ENCODE measurements around the gene PABPN1.
A peak's percentile ranks its signal among the peaks of the same experiment; 100 is the strongest.

PABPN1 gene

DNA sequence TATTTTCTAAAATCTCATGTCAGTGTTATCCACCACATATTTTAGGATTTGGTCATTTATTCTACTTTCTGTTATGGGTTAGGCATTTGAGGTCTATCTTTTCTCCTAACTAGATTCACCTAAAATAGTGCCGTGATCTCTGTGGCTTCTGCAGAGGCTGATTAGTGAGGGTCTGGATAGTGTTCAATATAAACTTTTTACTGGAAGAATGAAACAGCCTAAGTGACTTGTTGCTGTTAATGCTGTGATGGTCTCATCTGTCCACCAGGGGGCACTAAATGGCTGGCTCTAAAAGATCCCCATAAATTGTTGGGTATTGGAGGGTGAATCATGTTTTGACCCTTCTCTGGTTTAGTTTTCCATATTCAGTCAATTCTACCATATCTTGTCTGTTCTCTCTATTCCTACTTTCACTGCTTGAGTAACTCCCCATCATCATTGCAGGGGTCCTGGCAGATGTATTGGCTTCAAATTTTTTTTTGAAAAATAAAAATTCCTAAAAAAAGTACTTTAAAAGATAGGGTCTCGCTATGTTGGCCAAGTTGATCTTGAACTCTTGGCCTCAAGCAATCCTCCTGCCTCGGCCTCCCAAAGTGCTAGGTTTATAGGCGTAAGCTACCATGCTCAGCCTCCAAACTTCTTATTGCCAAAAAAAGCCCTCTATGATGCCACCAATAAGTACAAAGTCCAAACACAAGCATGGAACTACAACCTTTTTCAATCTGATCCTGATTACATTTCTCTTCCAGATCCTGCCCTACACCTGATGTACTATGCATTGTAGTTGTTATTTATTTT, 6.9 kb downstream of the PABPN1 start:
- DNase-seq, result peak; percentile 75

DNA sequence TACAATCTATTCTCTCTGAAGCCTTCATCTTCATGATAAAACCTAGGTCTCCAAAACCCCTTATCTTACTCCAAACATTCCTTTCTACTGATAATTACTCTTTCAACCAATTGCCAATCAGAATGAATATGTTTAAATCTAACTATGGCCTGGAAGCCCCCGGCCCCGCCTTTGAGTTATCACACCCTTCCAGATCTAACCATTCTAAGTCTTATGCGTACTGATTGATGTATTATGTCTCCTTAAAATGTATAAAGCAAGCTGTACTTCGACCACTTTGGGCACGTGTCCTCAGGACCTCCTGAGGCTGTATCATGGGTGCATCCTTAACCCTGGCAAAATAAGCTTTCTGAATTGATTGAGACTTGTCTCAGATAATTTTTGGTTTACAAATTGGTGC, 14.4 kb downstream of the PABPN1 start:
- no peak for DNase-seq

DNA sequence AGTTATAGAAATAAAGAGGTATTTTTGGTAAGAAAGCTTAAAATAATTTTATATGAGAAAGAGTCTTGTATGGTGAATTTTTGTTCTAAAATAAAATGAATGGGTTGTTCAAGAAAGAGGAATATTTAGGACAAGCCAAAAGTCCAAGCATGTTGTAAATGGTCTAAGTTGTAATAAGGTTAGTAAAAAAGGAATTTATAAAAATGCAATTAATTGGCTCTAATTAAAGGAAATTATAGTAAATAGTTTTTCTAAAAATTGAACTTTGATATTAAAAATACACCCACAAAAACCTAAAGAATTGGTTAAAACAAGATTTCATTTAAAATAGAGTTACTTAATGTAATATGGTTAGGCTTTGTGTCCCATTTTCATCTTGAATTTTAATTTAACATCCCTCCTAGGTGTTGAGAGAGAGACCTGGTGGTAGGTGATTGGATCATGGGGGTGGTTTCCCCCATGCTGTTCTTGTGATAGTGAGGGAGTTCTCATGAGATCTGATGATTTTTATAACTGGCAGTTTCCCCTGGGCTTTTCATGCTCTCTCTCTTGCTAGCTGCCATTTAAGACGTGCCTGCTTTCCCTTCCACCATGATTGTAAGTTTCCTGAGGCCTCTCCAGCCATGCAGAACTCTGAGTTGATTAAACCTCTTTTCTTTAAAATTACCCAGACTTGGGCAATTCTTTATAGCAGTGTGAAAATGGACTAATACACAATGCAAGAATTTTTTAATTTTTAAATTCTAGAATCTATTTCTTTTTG, 18.4 kb downstream of the PABPN1 start:
- no peak for DNase-seq

DNA sequence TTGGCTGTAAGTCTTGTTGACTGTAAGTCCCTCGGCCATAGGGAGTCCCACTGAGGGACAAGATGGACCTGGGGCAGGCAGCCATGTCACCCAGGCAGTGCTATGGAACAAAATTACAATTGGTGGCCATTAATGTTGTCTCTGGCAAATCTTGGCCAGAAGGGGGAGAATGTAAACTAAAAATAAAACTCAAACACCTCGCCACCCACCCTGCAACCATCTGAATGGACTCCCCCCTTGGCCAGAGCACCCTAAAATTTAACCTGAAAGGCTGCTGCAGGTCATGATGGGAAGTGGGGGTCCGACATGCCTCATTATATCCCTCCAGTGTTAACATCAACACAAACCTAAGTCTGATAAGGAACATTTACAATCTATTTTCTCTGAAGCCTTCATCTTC, 23.2 kb downstream of the PABPN1 start:
- no peak for DNase-seq

DNA sequence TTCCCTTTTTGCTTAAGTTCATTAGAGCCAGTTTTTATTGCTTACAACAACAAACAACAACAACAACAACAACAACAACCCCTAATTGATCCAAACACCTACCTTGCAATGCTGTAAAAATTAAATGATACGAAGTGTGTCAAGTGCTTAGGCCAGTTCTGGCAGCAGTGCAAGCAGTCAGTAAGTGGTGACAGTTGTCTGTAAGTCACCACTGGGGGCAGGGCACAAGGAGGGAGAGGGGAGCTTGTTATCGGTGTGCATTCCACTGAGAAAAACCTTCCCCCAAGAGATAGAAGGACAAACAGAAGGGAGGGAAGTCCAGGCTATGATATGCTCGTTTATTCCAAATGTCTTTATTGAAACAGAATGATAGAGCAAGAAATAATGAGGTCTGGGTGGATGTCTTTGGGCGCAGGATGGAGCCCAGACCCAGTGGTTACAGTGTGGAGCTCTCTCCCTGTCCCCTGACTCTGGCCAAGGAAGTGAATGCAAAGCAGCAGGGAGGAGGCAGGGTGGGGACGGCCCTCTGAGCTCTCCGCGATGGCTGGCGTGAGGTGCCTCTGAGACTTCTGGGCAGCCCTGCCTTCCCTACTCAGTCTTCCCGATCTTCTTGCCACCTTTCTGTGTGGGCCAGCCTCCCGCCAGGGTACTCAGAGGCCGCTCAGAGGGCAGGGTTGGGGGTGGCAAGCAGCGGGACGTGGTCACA, 24.9 kb downstream of the PABPN1 start:
- no peak for DNase-seq

DNA sequence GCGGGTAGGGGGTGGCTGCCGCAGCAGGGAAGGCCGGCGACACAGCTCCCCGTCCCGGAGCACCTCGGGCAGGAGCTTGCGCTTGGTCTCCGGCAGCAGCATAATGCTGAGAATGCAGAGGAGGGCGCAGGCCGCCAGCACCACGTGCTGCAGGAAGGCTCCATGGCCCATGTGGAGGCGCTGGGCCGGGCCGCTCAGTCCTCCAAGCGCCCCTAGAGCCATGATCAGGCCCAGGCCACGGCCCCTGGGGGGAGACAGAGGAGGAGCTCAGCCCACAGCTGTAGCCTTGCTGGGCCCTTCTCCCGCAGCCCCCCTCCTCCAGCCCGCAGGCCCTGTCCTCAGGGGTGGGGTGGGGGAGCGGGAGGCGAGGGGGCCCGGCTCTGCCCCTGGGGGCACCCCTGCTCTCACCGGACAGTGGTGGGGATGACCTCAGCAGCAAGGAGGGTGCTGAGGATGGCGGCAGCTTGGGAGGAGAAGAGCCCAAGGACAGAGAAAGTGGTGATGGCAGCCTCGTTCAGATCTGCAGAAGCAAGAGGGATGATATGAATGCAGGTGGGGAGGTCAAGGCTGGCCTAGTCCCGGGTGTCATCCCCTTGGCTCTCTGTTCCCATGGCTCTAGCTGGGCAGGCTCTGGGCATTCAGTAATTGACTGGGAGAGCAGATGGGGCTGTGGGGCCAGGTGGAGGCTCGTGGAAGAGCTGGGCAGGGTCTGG, 25.6 kb downstream of the PABPN1 start:
- DNase-seq, result no peak

DNA sequence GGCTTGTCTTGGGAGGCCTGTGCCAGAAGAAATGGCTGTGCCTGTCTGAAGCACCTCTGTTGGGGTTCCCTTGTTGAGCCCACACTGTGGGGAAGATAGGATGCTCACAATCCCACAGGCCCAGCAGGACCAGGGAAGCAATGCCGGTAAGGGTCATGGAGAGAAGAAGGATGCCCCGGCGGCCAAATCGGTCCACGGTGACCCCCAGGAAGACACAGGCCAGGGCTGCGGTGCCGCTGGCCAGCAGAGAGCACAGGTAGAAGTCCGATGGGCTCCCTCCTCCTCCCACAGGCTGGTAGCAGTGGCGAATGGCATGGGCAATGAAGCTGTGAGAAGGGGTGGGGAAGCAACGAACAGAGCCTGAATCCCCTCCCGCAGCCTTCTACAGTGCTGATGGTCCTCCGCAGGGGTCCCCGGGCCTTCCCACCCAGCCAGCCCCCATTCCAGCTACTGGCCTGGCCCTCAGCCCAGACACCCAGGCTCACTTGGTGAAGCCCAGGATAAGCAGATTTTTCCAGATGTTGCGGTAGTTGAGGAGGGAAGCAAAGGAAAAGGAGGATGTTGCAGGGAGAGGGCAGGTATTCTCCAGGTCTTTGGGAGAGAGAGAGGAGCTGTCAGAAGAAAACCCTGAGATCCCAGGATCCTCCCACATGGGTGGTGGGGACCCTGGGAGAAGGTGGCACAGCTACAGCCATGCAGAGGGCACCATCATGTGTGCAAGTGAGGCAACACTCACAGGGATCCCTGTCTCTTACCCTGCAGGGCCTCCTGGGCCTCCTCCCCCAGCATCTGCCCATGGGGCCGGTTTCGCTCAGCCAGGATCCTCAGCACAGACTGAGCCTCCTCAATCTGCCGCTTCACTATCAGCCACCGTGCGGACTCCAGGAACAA, 26.4 kb downstream of the PABPN1 start:
- DNase-seq, result no peak

DNA sequence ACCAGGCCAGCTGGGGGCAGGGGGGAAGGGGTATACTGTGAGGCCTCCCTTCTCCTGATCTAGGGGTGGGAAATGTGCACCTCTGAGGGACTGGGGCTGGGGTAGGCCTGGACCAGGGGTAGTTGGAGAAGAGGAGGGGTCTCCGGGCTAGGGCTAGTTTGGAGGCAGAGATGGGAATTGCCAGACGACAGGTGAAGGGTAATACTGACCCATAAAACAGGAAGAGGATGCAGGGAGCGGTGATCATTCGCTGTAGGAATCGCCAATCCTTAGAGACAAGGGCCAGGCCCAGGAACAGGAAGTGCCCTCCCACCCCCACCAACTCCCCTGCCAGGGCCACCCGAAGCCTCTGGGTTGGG, 27.0 kb downstream of the PABPN1 start:
- no peak for DNase-seq

DNA sequence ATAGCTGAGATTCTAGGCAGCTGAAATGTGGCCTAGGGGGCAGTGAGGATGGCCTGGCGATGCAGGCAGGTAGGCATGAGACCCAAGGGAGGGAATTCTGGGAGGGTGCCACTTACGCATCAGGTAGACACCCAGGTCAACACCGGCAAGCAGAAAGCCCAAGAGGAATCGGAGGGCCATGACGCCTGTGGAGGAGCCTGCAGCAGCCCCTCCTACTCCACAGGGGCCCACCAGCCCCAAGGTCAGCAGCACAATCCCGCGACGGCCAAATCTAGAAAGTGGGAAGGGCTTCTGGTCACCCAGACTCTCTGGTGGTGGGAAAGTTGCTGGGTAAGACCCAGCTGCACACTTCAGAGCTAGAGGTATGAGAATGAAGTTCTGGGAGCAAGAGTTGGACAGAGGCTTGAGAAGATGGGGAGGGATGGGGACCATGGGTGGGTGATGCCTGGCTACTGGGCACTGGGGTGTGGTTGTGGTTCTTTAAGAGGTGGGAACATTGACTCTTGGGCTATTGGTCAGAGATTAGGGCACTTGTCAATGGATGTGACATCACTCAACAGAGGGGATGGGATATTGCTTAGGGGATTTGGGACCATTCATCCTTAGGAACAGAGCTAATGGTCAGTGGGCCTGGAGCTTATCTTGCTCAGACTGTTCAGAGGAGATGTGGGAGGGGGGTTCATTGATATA, 28.0 kb downstream of the PABPN1 start:
- DNase-seq, result no peak

DNA sequence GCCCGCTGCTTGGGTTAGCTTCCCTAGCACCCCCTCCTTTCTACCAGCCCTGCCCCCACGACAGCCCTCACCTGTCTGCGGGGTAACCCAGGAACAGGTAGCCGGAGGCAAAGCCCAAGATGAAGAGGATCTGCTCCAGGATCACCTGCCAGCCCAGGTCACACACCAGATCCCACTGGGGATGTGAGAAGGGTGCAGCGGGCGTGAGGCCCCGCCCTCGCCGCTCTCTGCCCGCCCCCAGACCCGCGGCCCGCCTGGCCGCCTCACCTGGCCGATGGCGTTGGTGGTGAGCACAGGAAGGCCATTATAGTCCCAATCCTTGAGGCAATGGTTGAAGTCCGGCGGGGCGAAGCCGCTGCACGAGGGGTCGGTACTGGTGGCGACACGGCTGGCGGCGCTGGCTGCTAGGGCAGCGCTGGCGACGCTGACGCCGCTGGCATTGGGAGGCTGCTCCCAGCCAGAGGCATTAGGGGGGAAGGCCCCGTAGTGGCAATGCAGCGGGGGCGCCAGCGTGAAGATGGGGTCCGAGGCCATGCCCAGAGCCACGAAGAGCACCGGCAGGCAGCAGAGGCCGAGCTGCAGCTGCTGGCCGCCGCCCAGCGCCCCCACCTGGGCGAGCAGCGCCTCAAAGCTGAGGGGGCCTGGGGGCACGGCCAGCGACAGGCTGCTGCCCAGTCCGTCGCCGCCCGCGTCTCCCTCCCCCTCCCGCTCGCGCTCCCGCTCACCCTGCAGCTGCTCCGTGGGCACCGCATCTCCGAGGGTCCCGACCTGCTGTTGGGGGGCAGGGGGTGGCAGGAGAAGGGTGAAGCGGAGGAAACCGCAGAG, 30.6 kb downstream of the PABPN1 start:
- peak; percentile 23 for DNase-seq

DNA sequence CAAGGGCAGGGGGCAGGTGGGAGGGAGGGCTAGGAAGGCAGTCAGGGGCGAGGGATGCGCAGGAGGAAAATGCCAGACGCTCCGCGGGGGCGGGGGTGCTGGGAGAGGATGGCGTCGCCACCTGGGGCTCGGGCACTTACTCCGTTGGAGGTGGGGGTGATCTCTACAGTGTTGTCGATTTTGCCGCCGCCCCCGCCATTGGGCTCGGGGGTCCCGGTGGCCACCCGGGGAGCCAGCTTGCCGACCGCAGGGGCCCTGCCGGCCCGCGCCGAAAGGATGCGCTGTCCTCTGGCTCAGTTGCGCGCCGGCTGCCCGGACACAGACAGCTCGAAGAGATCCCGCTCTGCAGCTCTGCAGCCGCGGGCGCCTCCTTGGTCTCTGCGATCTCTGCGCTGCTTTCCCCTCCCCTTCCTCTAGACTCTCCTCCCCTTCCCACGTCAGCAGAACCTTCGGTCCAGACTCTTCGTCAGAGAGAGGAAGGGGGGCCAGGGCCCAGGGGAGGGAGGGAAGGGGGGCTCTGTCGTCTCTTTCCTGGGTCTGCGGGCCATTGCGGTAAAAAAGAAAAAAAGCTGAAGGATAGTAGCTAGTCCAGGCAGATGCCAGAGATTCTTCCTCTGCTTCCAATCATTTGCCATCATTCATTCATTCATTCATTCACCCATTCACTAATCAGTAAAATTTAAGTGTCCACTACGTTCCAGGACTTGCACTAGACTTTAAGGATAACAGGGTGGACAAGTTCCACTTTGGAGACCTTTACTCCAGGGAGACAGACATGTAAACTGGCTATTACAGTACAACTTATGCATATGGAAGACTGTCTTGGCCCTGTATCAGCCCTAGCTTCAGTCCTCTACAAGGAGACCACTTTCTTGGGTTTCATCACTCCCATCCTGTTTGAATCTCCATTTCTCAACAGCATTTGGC, 31.5 kb downstream of the PABPN1 start, which contains the start of gene SLC22A17:
Gene SLC22A17, minus strand, starts transcription at position 382 of the 927 bp plus-strand sequence.
- peak; percentile 74 for DNase-seq

DNA sequence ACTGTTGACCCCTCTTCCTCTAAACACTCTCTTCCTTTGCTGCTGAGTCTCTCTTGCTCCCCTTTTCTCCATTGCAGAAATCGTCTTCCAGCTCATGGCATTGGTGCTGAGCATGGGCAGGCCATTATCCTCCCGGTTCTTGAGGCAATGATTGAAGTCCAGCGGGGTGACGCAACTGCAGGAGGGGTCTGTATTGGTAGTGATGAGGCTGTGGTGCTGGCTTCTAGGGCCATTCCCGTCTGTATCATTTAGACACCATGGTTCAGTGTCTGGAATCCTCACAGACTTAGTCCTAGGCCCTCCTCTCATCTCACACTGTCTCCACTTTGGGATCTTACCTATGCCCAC, 32.1 kb downstream of the PABPN1 start:
- DNase-seq, result no peak

DNA sequence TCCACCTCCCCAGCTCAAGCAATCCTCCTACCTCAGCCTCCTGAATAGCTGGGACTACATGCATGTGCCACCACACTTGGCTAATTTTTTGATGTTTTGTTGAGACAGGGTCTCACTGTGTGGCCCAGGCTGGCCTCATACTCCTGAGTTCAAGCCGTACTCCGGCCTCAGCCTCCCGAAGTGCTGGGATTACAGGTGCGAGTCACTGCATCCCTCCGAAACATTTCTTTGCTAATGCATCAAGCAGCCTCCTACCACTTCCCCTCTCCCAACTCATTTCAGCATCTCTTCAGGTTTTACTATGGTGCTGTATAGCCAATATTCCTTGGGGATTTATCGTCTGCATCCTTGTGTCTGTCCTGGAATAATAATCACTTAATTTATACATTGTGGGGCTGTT, 33.7 kb downstream of the PABPN1 start:
- DNase-seq, result no peak

DNA sequence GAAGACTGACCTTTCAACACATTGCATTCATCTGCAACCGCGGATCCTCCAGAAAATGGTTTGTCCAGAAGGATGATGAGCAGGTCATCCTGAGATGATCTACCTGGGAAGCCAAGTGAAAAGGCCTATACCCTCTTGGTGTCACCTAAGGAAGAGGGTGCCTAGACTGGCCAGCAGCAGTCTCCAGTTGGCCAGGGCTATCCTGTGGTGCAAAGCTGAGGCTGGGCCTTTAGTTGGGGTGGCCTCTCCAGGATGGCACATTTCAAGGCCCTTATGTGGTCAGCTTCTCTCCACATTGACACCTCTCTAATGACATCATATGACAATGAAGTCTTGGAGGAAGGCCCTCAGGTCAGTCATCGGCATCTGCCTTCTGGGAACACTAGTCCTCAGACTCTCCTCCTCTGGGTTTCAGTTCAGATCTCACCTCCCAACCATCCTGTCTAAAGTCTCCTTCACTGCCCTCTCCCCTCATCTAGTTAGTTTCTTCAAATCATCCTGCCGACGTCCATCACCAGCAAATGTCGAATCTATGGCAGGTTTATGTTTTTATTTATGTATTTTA, 34.7 kb downstream of the PABPN1 start:
- DNase-seq, result no peak

DNA sequence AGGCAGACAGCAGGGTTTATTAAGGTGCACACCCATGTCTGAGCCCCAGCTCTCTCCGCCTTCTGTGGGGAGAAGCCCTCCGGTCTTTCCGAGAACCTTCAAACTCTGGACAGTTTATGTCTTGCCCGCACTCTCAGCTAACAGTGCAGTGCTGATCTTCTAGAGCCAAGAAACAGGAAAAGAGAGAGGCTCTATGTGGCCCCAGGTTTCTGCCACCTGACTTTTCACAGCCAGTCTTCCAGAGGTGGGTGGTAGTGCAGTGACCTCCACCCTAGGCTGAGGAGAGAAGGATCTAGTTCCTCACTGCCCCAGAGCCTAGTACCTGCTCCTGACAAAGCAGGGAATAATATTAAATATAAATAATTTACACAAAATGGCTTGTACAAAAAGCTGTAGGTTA, 35.4 kb downstream of the PABPN1 start:
- no peak for DNase-seq

DNA sequence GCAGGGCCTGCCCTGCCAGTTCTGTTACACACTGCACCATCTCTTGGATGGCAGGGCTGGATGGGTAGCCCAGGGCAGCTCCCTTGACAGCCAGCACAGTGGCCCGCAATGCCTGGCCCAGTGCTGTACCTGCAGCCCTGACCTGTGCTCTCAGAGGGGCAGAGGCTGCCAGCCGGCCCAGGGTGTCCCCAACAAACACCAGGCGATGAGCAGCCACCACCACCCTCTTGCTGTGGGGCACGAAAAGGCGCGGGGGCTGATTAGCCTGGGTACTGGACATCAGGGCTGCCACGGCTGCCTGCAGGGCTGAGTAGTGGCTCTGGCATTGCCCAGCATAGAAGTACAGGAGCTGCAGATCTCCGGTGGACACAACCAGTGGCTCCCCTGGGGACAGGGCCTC, 36.0 kb downstream of the PABPN1 start:
- DNase-seq, result no peak

DNA sequence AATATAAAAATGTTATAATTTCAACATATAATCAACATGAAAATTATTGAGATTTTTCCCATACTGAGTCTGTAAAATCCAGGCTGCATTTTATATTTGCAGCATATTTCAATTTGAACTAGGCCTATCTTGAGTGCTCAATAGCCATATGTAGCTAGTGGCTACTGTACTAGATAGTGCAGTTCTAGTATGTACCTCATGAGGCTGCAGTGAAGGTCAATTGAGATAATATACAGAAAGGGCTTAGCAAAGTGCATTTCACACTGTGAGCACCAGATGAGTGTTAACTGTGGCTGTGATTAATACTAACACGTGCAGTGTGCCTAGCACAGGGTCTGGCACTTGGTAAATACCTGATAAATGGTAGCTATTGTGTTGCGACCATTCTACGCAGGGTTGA, 36.8 kb downstream of the PABPN1 start:
- DNase-seq, result no peak

DNA sequence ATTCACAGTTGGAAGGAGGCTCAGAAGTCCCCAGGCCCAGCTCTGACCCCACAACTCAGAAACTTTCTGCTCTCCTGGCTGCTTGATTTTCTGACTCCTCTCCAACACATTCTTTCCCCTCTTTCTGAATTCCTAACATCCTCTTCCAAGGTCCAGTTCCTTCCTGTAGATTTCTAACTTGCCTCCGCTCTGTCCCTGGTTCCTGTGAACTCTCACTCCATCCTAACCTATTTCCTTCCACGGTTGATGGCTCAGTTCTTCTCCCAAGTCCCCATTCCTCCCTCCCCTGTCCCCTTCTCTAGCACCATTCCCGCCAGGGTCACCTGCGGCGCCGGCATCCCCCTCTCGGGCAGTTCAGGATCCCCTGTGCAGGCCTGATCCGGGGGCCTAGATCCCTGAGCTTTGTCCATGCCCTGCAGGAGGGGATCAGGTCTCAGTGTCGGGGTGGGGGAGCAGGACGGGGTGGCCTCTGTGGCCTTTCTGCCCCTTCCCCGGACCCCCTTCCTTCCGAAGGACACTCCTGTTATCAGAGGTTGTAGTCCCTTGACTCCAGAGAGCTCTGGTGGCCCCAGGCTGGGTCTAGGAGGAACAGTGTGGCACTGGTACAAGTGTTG, 37.4 kb downstream of the PABPN1 start:
- no peak for DNase-seq
